Lung (tissue), 12 donors: ENCODE measurements around the gene RHOT2. TPM values are rescaled to one million over a fixed set of nuclear protein-coding genes. Genes with fewer than 3 reads are reported as not detected.

Experiments used
- ATAC-seq: fragments of 200-7000 bp; cut with Tn5 transposase; one replicate; pipeline ENCODE4 v1.9.1; 2020; ENCODE audit warnings: moderate number of reproducible peaks; ENCODE audit not compliant: insufficient read depth, low FRiP score
- DNase-seq, 3 donors: peaks; one replicate each; pipeline ENCODE4 v3.0.0-alpha.2; 2013 to 2017
- H3K27ac ChIP-seq, 2 donors: one replicate each; pipeline ENCODE4 v1.5.1; 2013; ENCODE audit warnings: mild to moderate bottlenecking in 2 of 2, moderate library complexity in 2 of 2, control low read depth in 1 of 2, inconsistent platforms in 1 of 2, low read depth in 1 of 2, low read length in 1 of 2
- H3K27me3 ChIP-seq, 3 donors: one replicate each; pipeline ENCODE4 v1.5.1; 2013; ENCODE audit warnings: low read length in 2 of 3; ENCODE audit not compliant: control insufficient read depth in 3 of 3, insufficient read depth in 3 of 3
- H3K36me3 ChIP-seq, 4 donors: one replicate each; pipeline ENCODE4 v1.5.1; 2013; ENCODE audit warnings: low read length in 4 of 4, mild to moderate bottlenecking in 1 of 4, moderate library complexity in 1 of 4; ENCODE audit not compliant: control insufficient read depth in 4 of 4, insufficient read depth in 4 of 4
- H3K4me1 ChIP-seq, 5 donors: one replicate each; pipeline ENCODE4 v1.5.1; 2013; ENCODE audit warnings: low read length in 5 of 5, mild to moderate bottlenecking in 2 of 5, moderate library complexity in 1 of 5; ENCODE audit not compliant: control insufficient read depth in 5 of 5, insufficient read depth in 5 of 5
- H3K4me3 ChIP-seq: one replicate; pipeline ENCODE4 v1.5.1; 2013; ENCODE audit warnings: mild to moderate bottlenecking, control low read depth, moderate library complexity
- H3K9ac ChIP-seq, 2 donors: one replicate each; pipeline ENCODE4 v1.5.1; 2013; ENCODE audit warnings: low read length in 2 of 2, control low read depth in 1 of 2; ENCODE audit not compliant: insufficient read depth in 1 of 2
- H3K9me3 ChIP-seq, 4 donors: one replicate each; pipeline ENCODE4 v1.5.1; 2013; ENCODE audit warnings: low read length in 3 of 4, mild to moderate bottlenecking in 1 of 4, moderate library complexity in 1 of 4; ENCODE audit not compliant: control insufficient read depth in 4 of 4, insufficient read depth in 3 of 4
- CTCF ChIP-seq: IDR thresholded peaks from 2 replicates; pipeline ENCODE4 v1.5.1; 2012; ENCODE audit warnings: mild to moderate bottlenecking; ENCODE audit errors: control extremely low read depth, extremely low read depth
- WGBS, 2 donors: extraction: QIAGEN DNeasy Blood & Tissue Kit; methylation state at CpG; one replicate each; pipeline ENCODE4 v1.1.7; 2013; 5-methylcytosine and 5-hydroxymethylcytosine counted together
- polyA plus RNA-seq, 2 donors: library from polyadenylated mRNA; stranded (reverse); fragments of 200-250 nt; gene quantifications; one replicate each; pipeline ENCODE4 v1.2.1, GENCODE V29; 2013
- total RNA-seq, 2 donors: library from RNA; depleted of rRNA in 1 of 2; stranded (reverse); fragments of >200 nt in 1 of 2; gene quantifications; one replicate each; pipeline ENCODE4 v1.2.1, GENCODE V29; 2014 to 2021
- donor health status: control.
- donor health status: control.
- donor health status: Bipolar disorder and iron deficiency.
- donor health status: healthy.
- donor health status: DM: yes; HTN: yes; CAD: no.

The RHOT2 gene
- total and polyA plus RNA-seq, 4 donors = 40.5 to 121 (median 115) TPM

DNA sequence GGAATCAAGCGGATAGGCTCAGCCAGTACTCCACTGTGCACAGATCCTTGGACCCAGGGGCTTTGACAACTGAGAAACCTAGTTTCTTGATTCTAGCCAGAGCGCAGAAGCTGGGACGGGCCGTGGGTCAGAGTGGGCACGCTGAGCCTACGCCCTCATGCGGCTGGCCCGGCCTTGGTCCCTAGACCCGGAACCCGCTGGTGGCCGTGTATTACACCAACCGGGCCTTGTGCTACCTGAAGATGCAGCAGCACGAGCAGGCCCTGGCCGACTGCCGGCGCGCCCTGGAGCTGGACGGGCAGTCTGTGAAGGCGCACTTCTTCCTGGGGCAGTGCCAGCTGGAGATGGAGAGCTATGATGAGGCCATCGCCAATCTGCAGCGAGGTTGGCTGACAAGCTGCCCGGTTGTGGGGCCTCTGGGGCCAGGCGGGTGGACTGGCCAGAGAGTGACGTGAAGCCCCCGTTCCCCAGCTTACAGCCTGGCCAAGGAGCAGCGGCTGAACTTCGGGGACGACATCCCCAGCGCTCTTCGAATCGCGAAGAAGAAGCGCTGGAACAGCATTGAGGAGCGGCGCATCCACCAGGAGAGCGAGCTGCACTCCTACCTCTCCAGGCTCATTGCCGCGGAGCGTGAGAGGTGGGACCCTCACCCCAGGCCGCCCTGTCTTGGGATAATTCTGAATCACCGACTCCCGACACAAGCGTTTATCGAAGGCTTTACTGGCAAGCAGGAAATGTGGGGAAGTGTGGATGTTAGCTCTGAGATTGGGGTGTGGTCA, 13.2 kb downstream of the RHOT2 start:
- Histone ChIP-seq H3K9ac (no peak overlapping the region), H3K27me3 (no peaks in the 10 kb centered on the region), H3K9me3 (no peaks in the 10 kb centered on the region), H3K4me3 (peak overlapping the region; percentile 84), H3K36me3 (peaks cover 3 to 21% (median 16%) of the 10 kb centered on the region in 4 donors), H3K4me1 (peaks cover 4 to 35% (median 25%) of the 10 kb centered on the region in 5 donors), H3K27ac (peak overlapping the region; percentile 83 to 94)
- no peak for ATAC-seq
- WGBS, 2 donors = 45 to 51% methylated on average over 44 of the region's 44 CpGs
- TF ChIP-seq CTCF = no peak
- DNase-seq = no peak

DNA sequence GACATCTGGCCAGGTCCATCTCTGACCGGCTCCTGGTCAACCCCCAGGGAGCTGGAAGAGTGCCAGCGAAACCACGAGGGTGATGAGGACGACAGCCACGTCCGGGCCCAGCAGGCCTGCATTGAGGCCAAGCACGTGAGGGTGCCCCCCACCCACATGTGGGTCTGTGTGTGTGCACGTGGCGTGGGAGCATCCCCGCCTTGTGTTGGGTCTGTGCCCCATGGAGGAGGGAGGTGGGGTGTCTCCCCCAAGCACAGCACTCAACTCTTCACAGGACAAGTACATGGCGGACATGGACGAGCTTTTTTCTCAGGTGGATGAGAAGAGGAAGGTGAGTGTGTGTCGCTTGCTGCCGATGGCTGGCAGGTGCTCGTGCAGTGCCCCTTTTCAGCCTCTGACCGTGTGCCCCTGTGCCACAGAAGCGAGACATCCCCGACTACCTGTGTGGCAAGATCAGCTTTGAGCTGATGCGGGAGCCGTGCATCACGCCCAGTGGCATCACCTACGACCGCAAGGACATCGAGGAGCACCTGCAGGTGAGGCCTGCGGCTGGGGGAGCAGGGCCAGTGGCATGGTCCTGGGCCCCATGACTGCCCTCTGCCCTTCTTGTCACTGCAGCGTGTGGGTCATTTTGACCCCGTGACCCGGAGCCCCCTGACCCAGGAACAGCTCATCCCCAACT, 14.0 kb downstream of the RHOT2 start:
- Histone ChIP-seq H3K27me3 (no peaks in the 10 kb centered on the region), H3K27ac (no peak overlapping the region), H3K4me1 (peaks cover 4 to 35% (median 25%) of the 10 kb centered on the region in 5 donors), H3K36me3 (peaks cover 3 to 28% (median 17%) of the 10 kb centered on the region in 4 donors), H3K4me3 (no peak overlapping the region), H3K9me3 (no peaks in the 10 kb centered on the region), H3K9ac (no peak overlapping the region)
- ATAC-seq = no peak
- 77 to 79% methylated on average over 26 to 28 of the region's 28 CpGs for WGBS, 2 donors
- no peak for TF ChIP-seq CTCF
- no peak for DNase-seq

DNA sequence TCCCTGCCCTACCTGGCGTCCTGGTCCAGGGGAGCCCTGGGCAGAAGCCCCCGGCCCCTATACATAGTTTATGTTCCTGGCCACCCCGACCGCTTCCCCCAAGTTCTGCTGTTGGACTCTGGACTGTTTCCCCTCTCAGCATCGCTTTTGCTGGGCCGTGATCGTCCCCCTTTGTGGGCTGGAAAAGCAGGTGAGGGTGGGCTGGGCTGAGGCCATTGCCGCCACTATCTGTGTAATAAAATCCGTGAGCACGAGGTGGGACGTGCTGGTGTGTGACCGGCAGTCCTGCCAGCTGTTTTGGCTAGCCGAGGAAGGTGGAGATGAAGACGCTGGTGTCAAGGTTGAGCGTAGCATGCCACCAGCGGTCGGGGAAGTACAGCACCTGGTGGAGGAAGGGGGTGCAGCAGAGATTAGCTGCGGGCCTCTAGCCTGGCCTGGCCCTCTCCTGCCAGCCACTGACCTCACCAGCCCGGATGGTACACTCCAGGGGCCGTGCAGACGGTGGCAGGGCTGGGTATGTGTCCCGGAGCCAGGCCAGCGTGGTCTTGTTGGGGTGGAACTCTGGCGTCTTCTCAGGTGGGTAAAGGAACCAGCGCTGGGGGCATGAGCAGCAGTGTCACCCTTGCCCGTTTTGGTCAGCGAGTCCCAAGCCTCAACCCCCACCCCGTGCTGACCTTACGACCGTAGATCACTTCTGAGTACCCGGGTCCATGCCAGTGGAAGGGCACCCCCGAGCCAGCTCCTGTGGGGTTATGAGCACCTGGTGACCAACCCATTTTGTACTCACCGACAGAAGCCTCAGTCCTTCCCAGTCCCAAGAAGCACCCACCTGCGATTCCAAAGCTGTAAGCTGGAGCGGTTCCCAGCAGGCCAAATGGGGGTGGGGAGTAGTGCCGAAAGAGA, 14.8 kb downstream of the RHOT2 start:
- Histone ChIP-seq H3K27me3 (no peaks in the 10 kb centered on the region), H3K4me3 (no peak overlapping the region), H3K9ac (no peak overlapping the region), H3K27ac (no peak overlapping the region), H3K9me3 (no peaks in the 10 kb centered on the region), H3K4me1 (peaks cover 4 to 33% (median 25%) of the 10 kb centered on the region in 5 donors), H3K36me3 (peaks cover 3 to 33% (median 21%) of the 10 kb centered on the region in 4 donors)
- DNase-seq = no peak
- no peak for TF ChIP-seq CTCF
- ATAC-seq = no peak
- WGBS, 2 donors = 89 to 91% methylated on average over 36 of the region's 36 CpGs
